Effector memory CD4-positive, alpha-beta T cell (primary cell): ENCODE data around the gene SH3RF1.

Experiments
- DNase-seq, 3 donors: peaks; one replicate each; pipeline ENCODE4 v3.0.0-alpha.2; 2020
- H3K27ac ChIP-seq: 2 replicates; pipeline ENCODE4 v1.7.0; 2013; ENCODE audit warnings: mild to moderate bottlenecking, low read length, moderate library complexity; ENCODE audit not compliant: insufficient read depth, poor library complexity, severe bottlenecking
- H3K27me3 ChIP-seq: replicated peaks from 2 replicates; pipeline ENCODE4 v1.7.0; 2013; ENCODE audit warnings: mild to moderate bottlenecking, low read length; ENCODE audit not compliant: insufficient read depth, control insufficient read depth, poor library complexity, severe bottlenecking
- H3K36me3 ChIP-seq: 2 replicates; pipeline ENCODE4 v1.7.0; 2013; ENCODE audit warnings: mild to moderate bottlenecking, low read length, moderate library complexity; ENCODE audit not compliant: control insufficient read depth, insufficient read depth
- H3K4me1 ChIP-seq: 2 replicates; pipeline ENCODE4 v1.7.0; 2013; ENCODE audit warnings: low read length, mild to moderate bottlenecking; ENCODE audit not compliant: control insufficient read depth, insufficient read depth, poor library complexity, severe bottlenecking
- H3K4me3 ChIP-seq: 2 replicates; pipeline ENCODE4 v1.7.0; 2013; ENCODE audit warnings: low read length, low read depth, mild to moderate bottlenecking; ENCODE audit not compliant: insufficient read depth, poor library complexity, severe bottlenecking
- H3K9me3 ChIP-seq: 2 replicates; pipeline ENCODE4 v1.7.0; 2013; ENCODE audit warnings: mild to moderate bottlenecking, low read length, moderate library complexity; ENCODE audit not compliant: control insufficient read depth

SH3RF1 gene

GRCh38 chr4:169243825-169244609 is 26.7 kb downstream of the SH3RF1 start:
- H3K27ac ChIP-seq = no peak overlapping the region

DNA sequence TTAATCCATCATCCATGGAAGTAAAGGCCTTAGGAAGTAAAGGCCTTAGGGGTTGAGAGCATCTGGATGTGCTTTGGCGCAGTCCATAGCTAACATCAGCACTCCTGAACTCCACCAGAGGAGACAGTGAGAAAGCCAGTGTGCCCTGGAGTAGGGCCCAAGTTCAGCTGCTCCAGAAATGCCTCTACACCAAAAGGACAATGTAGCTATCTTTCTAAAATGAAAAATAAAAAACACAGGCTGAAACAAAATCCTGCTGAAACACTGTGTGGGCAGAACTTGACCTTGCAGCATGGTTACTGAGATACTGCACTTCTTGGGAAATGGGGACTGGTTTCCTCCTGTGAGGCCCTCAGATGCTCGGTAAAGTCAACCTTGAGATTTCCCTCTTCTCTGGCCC is 29.3 kb downstream of the SH3RF1 start:
- Histone ChIP-seq H3K27me3 (no peaks in the 10 kb centered on the region), H3K4me1 (no peaks in the 10 kb centered on the region), H3K36me3 (no peaks in the 10 kb centered on the region), H3K27ac (no peak overlapping the region), H3K4me3 (no peak overlapping the region), H3K9me3 (no peaks in the 10 kb centered on the region)
- DNase-seq = no peak

More at GRCh38 chr4:169243825-169244609, 26.7 kb downstream of the SH3RF1 start:
- Histone ChIP-seq H3K36me3 (no peaks in the 10 kb centered on the region), H3K9me3 (no peaks in the 10 kb centered on the region), H3K4me1 (no peaks in the 10 kb centered on the region), H3K27me3 (no peaks in the 10 kb centered on the region), H3K4me3 (no peak overlapping the region)
- no peak for DNase-seq

GRCh38 chr4:169239221-169239905 is 31.4 kb downstream of the SH3RF1 start:
- H3K27me3 ChIP-seq = no peaks in the 10 kb centered on the region
- no peaks in the 10 kb centered on the region for H3K4me1 ChIP-seq
- no peak overlapping the region for H3K27ac ChIP-seq
- H3K36me3 ChIP-seq = no peaks in the 10 kb centered on the region
- H3K9me3 ChIP-seq = no peaks in the 10 kb centered on the region
- DNase-seq = no peak
- H3K4me3 ChIP-seq = no peak overlapping the region

DNA sequence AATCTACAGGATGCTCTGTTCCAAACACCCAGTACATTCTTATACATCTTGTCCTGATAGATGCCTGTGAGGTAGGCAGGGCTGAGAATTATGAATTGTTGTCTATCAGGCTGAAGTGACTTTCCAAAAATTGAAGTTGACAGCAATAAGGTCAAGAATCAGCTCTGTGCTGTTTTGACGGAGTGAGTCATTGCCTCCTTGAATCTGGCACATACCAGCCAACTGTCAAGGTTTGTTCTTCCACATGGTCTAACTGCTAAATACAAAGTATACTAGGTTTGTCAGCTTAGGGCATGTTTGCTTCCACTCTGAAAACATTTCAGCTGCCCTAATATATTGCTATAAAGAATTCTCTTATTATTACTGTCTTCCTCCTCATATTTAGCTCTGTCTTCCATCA is 32.3 kb downstream of the SH3RF1 start:
- H3K27me3 ChIP-seq = no peaks in the 10 kb centered on the region
- H3K27ac ChIP-seq = no peak overlapping the region
- no peaks in the 10 kb centered on the region for H3K9me3 ChIP-seq
- H3K36me3 ChIP-seq = no peaks in the 10 kb centered on the region
- no peaks in the 10 kb centered on the region for H3K4me1 ChIP-seq
- no peak for DNase-seq
- no peak overlapping the region for H3K4me3 ChIP-seq

DNA sequence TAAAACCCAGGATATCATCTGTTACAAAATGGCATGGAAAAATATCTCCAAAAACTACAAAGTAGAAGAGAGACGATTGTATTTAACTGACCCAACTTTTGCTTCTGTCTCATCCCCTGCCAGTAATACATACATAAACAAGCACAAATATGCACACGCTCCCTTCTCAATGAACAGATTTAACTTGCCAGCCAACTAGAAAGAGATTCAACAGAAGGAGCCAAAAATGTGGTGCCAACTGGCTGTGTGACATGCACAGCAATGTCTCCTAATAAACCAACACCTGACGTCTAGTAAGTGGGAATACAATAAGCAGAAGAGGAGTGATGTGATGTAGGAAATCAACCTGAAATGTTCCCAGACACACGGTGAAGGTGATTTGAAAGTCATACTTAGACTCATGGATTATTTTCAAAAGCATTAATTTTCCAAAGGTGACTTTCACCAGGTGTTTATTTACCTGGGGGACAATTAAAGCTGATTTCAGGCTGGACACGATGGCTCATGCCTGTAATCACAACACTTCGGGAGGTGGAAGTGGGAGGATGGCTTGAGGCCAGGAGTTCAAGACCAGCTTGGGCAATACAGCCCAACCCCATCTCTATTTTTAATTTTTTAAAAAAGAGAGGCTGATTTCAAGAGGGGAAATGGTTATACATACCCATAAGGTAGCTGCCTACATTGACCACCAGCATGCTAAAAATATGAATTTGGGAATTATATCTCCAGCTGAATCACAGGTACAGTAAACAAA is 33.7 kb downstream of the SH3RF1 start:
- H3K4me3 ChIP-seq = no peak overlapping the region
- H3K36me3 ChIP-seq = no peaks in the 10 kb centered on the region
- H3K27me3 ChIP-seq = no peaks in the 10 kb centered on the region
- DNase-seq = no peak
- no peaks in the 10 kb centered on the region for H3K9me3 ChIP-seq
- no peaks in the 10 kb centered on the region for H3K4me1 ChIP-seq
- no peak overlapping the region for H3K27ac ChIP-seq

DNA sequence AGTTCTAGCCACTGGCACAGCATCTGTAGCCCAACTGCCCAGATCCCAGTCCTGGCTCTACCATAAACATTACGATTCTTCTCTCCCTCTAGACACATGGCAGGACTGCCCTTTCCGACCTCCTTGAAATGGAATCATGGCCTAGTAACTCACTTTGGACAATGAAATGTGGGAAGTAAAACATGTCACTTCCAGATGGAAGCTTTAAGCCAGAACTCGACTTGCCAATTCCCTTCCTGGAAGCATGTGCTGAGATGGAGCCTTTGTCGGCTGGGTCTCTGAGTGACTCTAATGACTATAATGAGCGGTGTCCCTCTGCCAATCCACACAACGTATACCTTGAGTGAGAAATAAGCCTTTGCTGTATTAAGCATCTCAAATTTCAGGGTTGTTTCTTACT is 34.7 kb downstream of the SH3RF1 start:
- no peaks in the 10 kb centered on the region for H3K4me1 ChIP-seq
- no peaks in the 10 kb centered on the region for H3K36me3 ChIP-seq
- H3K27ac ChIP-seq = no peak overlapping the region
- no peaks in the 10 kb centered on the region for H3K9me3 ChIP-seq
- H3K27me3 ChIP-seq = no peaks in the 10 kb centered on the region
- no peak for DNase-seq
- no peak overlapping the region for H3K4me3 ChIP-seq

DNA sequence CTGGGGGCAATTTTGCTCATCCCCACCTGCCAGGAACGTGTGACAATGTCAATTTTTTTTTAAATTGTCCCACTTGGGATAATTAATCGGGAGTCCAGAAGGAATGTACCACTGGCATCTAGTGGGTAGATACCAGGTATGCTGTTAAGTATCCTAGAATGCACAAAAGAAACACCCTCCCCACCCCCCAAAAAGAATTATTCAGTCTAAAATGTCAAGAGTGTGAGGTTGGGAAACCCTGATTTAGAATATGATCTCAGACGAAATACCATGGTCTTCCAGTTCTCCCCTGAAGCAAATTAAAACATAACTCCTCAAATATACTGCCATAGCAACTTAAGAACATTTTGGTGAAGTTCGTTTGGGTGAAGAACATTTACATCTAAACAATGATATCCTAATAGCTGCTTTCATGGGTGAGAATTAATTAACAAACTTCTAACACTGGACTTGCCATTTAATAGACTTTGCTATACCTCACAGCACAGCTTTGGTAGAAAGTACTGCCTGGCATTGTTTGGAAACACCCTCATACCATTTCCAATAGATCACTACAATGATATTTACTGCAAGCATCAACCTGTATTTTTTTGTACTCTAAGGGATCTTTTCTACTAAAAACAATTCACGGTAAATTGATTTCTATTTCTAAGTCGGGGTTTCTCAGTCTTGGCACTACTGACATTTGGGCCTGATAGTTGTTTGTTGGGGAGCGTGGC is 36.5 kb downstream of the SH3RF1 start:
- Histone ChIP-seq H3K4me3 (no peak overlapping the region), H3K27ac (no peak overlapping the region), H3K27me3 (no peaks in the 10 kb centered on the region), H3K9me3 (no peaks in the 10 kb centered on the region), H3K4me1 (no peaks in the 10 kb centered on the region), H3K36me3 (no peaks in the 10 kb centered on the region)
- no peak for DNase-seq

DNA sequence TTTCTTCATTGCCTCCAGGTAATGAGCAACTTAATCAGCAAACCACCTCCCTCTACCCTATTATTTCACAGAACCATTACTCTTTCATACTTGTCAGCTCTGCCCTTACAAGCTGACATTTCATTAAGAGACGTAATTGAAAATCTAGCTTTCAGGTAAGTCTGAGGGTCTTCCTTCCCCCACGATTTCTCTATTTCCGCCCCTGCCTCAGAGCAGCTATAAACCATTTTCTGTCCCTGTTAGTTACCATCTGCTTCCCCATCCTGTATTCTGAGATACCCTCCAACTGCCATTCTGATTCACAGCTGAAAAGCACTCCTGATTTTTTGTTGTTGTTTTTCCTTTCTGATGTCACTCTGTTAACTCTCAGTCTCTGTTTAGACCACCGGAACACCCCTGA is 37.1 kb downstream of the SH3RF1 start:
- H3K36me3 ChIP-seq = no peaks in the 10 kb centered on the region
- no peaks in the 10 kb centered on the region for H3K4me1 ChIP-seq
- no peak overlapping the region for H3K4me3 ChIP-seq
- no peak overlapping the region for H3K27ac ChIP-seq
- no peaks in the 10 kb centered on the region for H3K27me3 ChIP-seq
- no peaks in the 10 kb centered on the region for H3K9me3 ChIP-seq
- DNase-seq = no peak

DNA sequence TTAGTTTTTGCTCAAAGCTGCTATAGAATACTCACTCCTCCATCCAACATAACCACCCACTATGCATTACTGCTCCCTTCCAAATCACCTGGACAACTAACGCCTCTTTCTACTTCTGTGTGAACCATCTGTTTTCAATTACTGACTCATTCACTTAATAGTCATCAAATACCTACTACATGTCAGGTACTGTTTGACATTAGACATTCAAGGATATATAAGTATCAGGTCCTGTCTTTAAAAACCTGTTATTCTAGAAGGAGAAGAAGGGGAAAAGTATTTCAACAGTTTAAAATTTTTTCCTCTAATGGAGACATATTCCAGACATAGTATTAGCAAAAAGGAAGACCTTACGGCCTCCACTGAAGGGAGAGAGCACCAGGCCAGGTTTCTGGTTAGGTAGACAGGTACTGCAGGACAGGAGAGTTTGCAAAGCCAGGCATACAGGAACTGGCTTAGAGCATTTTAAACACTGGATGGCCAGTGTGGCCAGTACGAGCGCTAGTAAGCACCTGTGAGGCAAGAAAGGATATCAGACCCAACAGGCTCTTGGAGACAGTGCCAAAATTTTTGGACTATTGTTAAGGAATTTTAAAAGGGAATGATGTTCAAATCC is 39.0 kb downstream of the SH3RF1 start:
- Histone ChIP-seq H3K4me3 (no peak overlapping the region), H3K4me1 (no peaks in the 10 kb centered on the region), H3K9me3 (no peaks in the 10 kb centered on the region), H3K27ac (no peak overlapping the region), H3K27me3 (no peaks in the 10 kb centered on the region), H3K36me3 (no peaks in the 10 kb centered on the region)
- DNase-seq = no peak
